IPS-18a (cell line): ENCODE measurements around the gene TOLLIP.
"Not testable (repeated sequence)": the region's sequence is repeated elsewhere in the genome, so short reads cannot be mapped to it uniquely, and the experiment has no call there.

Experiments used
- H3K27ac ChIP-seq: one replicate; pipeline ENCODE4 v1.5.1; 2013; ENCODE audit warnings: low read length
- H3K27me3 ChIP-seq: one replicate; pipeline ENCODE4 v1.6.1; 2013; ENCODE audit warnings: mild to moderate bottlenecking, low read length; ENCODE audit not compliant: control insufficient read depth, insufficient read depth
- H3K36me3 ChIP-seq: one replicate; pipeline ENCODE4 v1.6.1; 2013; ENCODE audit warnings: low read depth, low read length; ENCODE audit not compliant: control insufficient read depth
- H3K4me1 ChIP-seq: one replicate; pipeline ENCODE4 v1.6.1; 2013; ENCODE audit warnings: low read depth, low read length; ENCODE audit not compliant: control insufficient read depth
- H3K4me3 ChIP-seq: one replicate; pipeline ENCODE4 v1.5.1; 2013; ENCODE audit warnings: low read length
- H3K9ac ChIP-seq: one replicate; pipeline ENCODE4 v1.6.1; 2013; ENCODE audit warnings: mild to moderate bottlenecking, low read length, moderate library complexity
- H3K9me3 ChIP-seq: one replicate; pipeline ENCODE4 v1.6.1; 2013; ENCODE audit warnings: low read depth, low read length; ENCODE audit not compliant: control insufficient read depth

The TOLLIP gene

GRCh38 chr11:1254086-1254648 lies 55.3 kb downstream of the TOLLIP start:
- Histone ChIP-seq H3K36me3 (no peaks in the 10 kb centered on the region), H3K27ac (no peak overlapping the region), H3K4me3 (no peak overlapping the region), H3K4me1 (no peaks in the 10 kb centered on the region), H3K9me3 (no peaks in the 10 kb centered on the region), H3K9ac (no peak overlapping the region), H3K27me3 (no peaks in the 10 kb centered on the region)

GRCh38 chr11:1253103-1253485 lies 56.3 kb downstream of the TOLLIP start:
- Histone ChIP-seq H3K36me3 (no peaks in the 10 kb centered on the region), H3K4me1 (no peaks in the 10 kb centered on the region), H3K9ac (no peak overlapping the region), H3K27me3 (no peaks in the 10 kb centered on the region), H3K4me3 (no peak overlapping the region), H3K9me3 (no peaks in the 10 kb centered on the region), H3K27ac (no peak overlapping the region)

- H3K27ac ChIP-seq = no peak overlapping the region
- H3K4me1 ChIP-seq = no peaks in the 10 kb centered on the region
- no peak overlapping the region for H3K9ac ChIP-seq
- no peak overlapping the region for H3K4me3 ChIP-seq
- H3K27me3 ChIP-seq = no peaks in the 10 kb centered on the region
- H3K9me3 ChIP-seq = no peaks in the 10 kb centered on the region
- H3K36me3 ChIP-seq = no peaks in the 10 kb centered on the region
Observed at GRCh38 chr11:1252371-1253102, 56.9 kb downstream of the TOLLIP start.

GRCh38 chr11:1251236-1251770 lies 58.1 kb downstream of the TOLLIP start:
- no peaks in the 10 kb centered on the region for H3K4me1 ChIP-seq
- no peak overlapping the region for H3K9ac ChIP-seq
- no peak overlapping the region for H3K4me3 ChIP-seq
- H3K36me3 ChIP-seq = no peaks in the 10 kb centered on the region
- no peak overlapping the region for H3K27ac ChIP-seq
- H3K27me3 ChIP-seq = no peaks in the 10 kb centered on the region
- H3K9me3 ChIP-seq = no peaks in the 10 kb centered on the region

- not testable (repeated sequence) for H3K9me3 ChIP-seq, H3K36me3 ChIP-seq, H3K27me3 ChIP-seq, H3K27ac ChIP-seq, H3K4me1 ChIP-seq, H3K9ac ChIP-seq, H3K4me3 ChIP-seq
Observed at GRCh38 chr11:1250411-1250810, 59.0 kb downstream of the TOLLIP start.

GRCh38 chr11:1248951-1249350 lies 60.5 kb downstream of the TOLLIP start:
- H3K27ac ChIP-seq, H3K4me1 ChIP-seq, H3K9ac ChIP-seq, H3K27me3 ChIP-seq, H3K9me3 ChIP-seq, H3K4me3 ChIP-seq, H3K36me3 ChIP-seq: not testable (repeated sequence)

- not testable (repeated sequence) for H3K27me3 ChIP-seq, H3K9ac ChIP-seq, H3K9me3 ChIP-seq, H3K27ac ChIP-seq, H3K4me1 ChIP-seq, H3K36me3 ChIP-seq, H3K4me3 ChIP-seq
Observed at GRCh38 chr11:1247026-1247425, 62.4 kb downstream of the TOLLIP start.

GRCh38 chr11:1246301-1246700 lies 63.1 kb downstream of the TOLLIP start:
- H3K9me3 ChIP-seq, H3K27me3 ChIP-seq, H3K36me3 ChIP-seq, H3K27ac ChIP-seq, H3K4me1 ChIP-seq, H3K9ac ChIP-seq, H3K4me3 ChIP-seq: not testable (repeated sequence)

GRCh38 chr11:1245717-1246116 lies 63.7 kb downstream of the TOLLIP start:
- not testable (repeated sequence) for H3K36me3 ChIP-seq, H3K27ac ChIP-seq, H3K9me3 ChIP-seq, H3K9ac ChIP-seq, H3K4me1 ChIP-seq, H3K4me3 ChIP-seq, H3K27me3 ChIP-seq

- H3K4me1 ChIP-seq, H3K4me3 ChIP-seq, H3K27me3 ChIP-seq, H3K9ac ChIP-seq, H3K9me3 ChIP-seq, H3K27ac ChIP-seq, H3K36me3 ChIP-seq: not testable (repeated sequence)
Observed at GRCh38 chr11:1244557-1244956, 64.9 kb downstream of the TOLLIP start.

GRCh38 chr11:1243521-1243920 lies 65.9 kb downstream of the TOLLIP start:
- H3K27ac ChIP-seq = not testable (repeated sequence)

GRCh38 chr11:1242751-1243150 lies 66.7 kb downstream of the TOLLIP start:
- not testable (repeated sequence) for H3K36me3 ChIP-seq, H3K4me3 ChIP-seq, H3K9ac ChIP-seq, H3K27me3 ChIP-seq, H3K27ac ChIP-seq, H3K4me1 ChIP-seq, H3K9me3 ChIP-seq

More at GRCh38 chr11:1243521-1243920, 65.9 kb downstream of the TOLLIP start:
- H3K9ac ChIP-seq, H3K27me3 ChIP-seq, H3K36me3 ChIP-seq, H3K4me3 ChIP-seq, H3K4me1 ChIP-seq, H3K9me3 ChIP-seq: not testable (repeated sequence)
